ENCODE data around the gene EPG5. TPM values are rescaled to one million over a fixed set of nuclear protein-coding genes. Genes with fewer than 3 reads are reported as not detected.

Gene EPG5
- total RNA-seq, 4 donors from 2014 or later = 20.4 to 34.3 (median 28.2) TPM

GRCh38 chr18:45932708-45933107, 34.4 kb downstream of the EPG5 start:
- intact Hi-C loops (cut with DNase I) = no loop called here
- H3K9me3 ChIP-seq = no peaks in the 10 kb centered on the region
- H3K4me1 ChIP-seq = no peaks in the 10 kb centered on the region
- H3K27me3 ChIP-seq = no peaks in the 10 kb centered on the region
- peaks cover 27 to 93% (median 60%) of the 10 kb centered on the region in 4 donors for H3K36me3 ChIP-seq
- WGBS = 92% methylated on average over 3 of the region's 3 CpGs
- H3K4me3 ChIP-seq = no peak overlapping the region
- no peak for DNase-seq (ENCODE audit: extremely low spot score)
- TF ChIP-seq EP300 (IDR thresholded peaks at IDR 0.05) = no peak
- no peak for TF ChIP-seq POLR2A (IDR thresholded peaks at IDR 0.05; ENCODE audit: low read depth)
- no peak for TF ChIP-seq CTCF (IDR thresholded peaks at IDR 0.05)
- no peak for TF ChIP-seq POLR2AphosphoS5 (IDR thresholded peaks at IDR 0.05)
- H3K27ac ChIP-seq (replicated peaks in 1 of 4) = no peak overlapping the region

- H3K4me3 ChIP-seq = no peak overlapping the region
- 79% methylated on average over 2 of the region's 2 CpGs for WGBS
- H3K27me3 ChIP-seq = no peaks in the 10 kb centered on the region
- intact Hi-C loops (cut with DNase I) = no loop called here
- H3K4me1 ChIP-seq = no peaks in the 10 kb centered on the region
- peaks cover 36 to 94% (median 60%) of the 10 kb centered on the region in 4 donors for H3K36me3 ChIP-seq
- no peak overlapping the region for H3K27ac ChIP-seq (replicated peaks in 1 of 4)
- no peak for DNase-seq (ENCODE audit: extremely low spot score)
- no peaks in the 10 kb centered on the region for H3K9me3 ChIP-seq
- TF ChIP-seq POLR2AphosphoS5 (IDR thresholded peaks at IDR 0.05) (no peak), POLR2A (IDR thresholded peaks at IDR 0.05; ENCODE audit: low read depth) (no peak), CTCF (IDR thresholded peaks at IDR 0.05) (no peak), EP300 (IDR thresholded peaks at IDR 0.05) (no peak)
Measured at GRCh38 chr18:45930963-45931362, 36.2 kb downstream of the EPG5 start.

GRCh38 chr18:45926691-45927090, 40.4 kb downstream of the EPG5 start:
- no peak for TF ChIP-seq EP300 (IDR thresholded peaks at IDR 0.05)
- TF ChIP-seq CTCF (IDR thresholded peaks at IDR 0.05) = no peak
- TF ChIP-seq POLR2A (IDR thresholded peaks at IDR 0.05; ENCODE audit: low read depth) = no peak
- no peak for TF ChIP-seq POLR2AphosphoS5 (IDR thresholded peaks at IDR 0.05)
- Histone ChIP-seq H3K9me3 (no peaks in the 10 kb centered on the region), H3K27me3 (no peaks in the 10 kb centered on the region), H3K4me1 (no peaks in the 10 kb centered on the region), H3K27ac (replicated peaks in 1 of 4) (no peak overlapping the region), H3K36me3 (peaks cover 61 to 100% (median 78%) of the 10 kb centered on the region in 4 donors), H3K4me3 (no peak overlapping the region)
- 98% methylated on average over 3 of the region's 3 CpGs for WGBS
- no peak for DNase-seq (ENCODE audit: extremely low spot score)
- intact Hi-C loops (cut with DNase I) = no loop called here

- TF ChIP-seq EP300 (IDR thresholded peaks at IDR 0.05) (no peak), POLR2AphosphoS5 (IDR thresholded peaks at IDR 0.05) (no peak), POLR2A (IDR thresholded peaks at IDR 0.05; ENCODE audit: low read depth) (no peak), CTCF (IDR thresholded peaks at IDR 0.05) (no peak)
Measured at GRCh38 chr18:45926085-45926484, 41.0 kb downstream of the EPG5 start.

GRCh38 chr18:45923138-45923537, 44.0 kb downstream of the EPG5 start:
- Histone ChIP-seq H3K9me3 (no peaks in the 10 kb centered on the region), H3K27me3 (no peaks in the 10 kb centered on the region), H3K27ac (replicated peaks in 1 of 4) (no peak overlapping the region), H3K36me3 (peaks cover 36 to 96% (median 66%) of the 10 kb centered on the region in 4 donors), H3K4me1 (peaks cover 9 to 17% (median 10%) of the 10 kb centered on the region in 4 donors), H3K4me3 (no peak overlapping the region)
- no peak for TF ChIP-seq EP300 (IDR thresholded peaks at IDR 0.05)
- WGBS = 100% methylated on average over 1 of the region's 1 CpG
- DNase-seq (ENCODE audit: extremely low spot score) = no peak
- intact Hi-C loops (cut with DNase I) = no loop called here

More at GRCh38 chr18:45926085-45926484, 41.0 kb downstream of the EPG5 start:
- Histone ChIP-seq H3K27me3 (no peaks in the 10 kb centered on the region), H3K9me3 (no peaks in the 10 kb centered on the region), H3K27ac (replicated peaks in 1 of 4) (no peak overlapping the region), H3K4me1 (peaks cover 0 to 6% (median 0%) of the 10 kb centered on the region in 4 donors), H3K4me3 (no peak overlapping the region), H3K36me3 (peaks cover 56 to 100% (median 80%) of the 10 kb centered on the region in 4 donors)
- intact Hi-C loops (cut with DNase I) = no loop called here
- WGBS = 94% methylated on average over 3 of the region's 3 CpGs
- DNase-seq (ENCODE audit: extremely low spot score) = no peak

All from esophagus muscularis mucosa (tissue), 4 donors.